Gastrocnemius medialis (tissue), 4 donors: ENCODE measurements around the gene TVP23C. TPM values are rescaled to one million over a fixed set of nuclear protein-coding genes. Genes with fewer than 3 reads are reported as not detected.
A peak's percentile ranks its signal among the peaks of the same experiment; 100 is the strongest.
"Not testable (repeated sequence)": the region's sequence is repeated elsewhere in the genome, so short reads cannot be mapped to it uniquely, and the experiment has no call there.

Experiments used
- ATAC-seq, 2 donors: fragments of 150-250 bp; one replicate each; pipeline ENCODE4 v1.9.1; 2016
- DNase-seq, 2 donors: peaks; one replicate each; pipeline ENCODE4 v3.0.0-alpha.2; 2019
- H3K27ac ChIP-seq, 4 donors: fragments of 200-600 bp; sonication (generic); 1 replicate in 1 of 4; 2 replicates in 3 of 4; pipeline ENCODE4 v1.5.1; 2016 to 2018; ENCODE audit warnings: mild to moderate bottlenecking in 2 of 4, moderate library complexity in 1 of 4
- H3K27me3 ChIP-seq, 3 donors: fragments of 200-600 bp; sonication (generic) in 2 of 3; 1 replicate in 1 of 3; 2 replicates in 2 of 3; pipeline versions ENCODE4 v1.5.1 to v1.6.0; 2016 to 2019; ENCODE audit warnings: mild to moderate bottlenecking in 1 of 3, moderate library complexity in 1 of 3
- H3K36me3 ChIP-seq, 2 donors: fragments of 200-600 bp; sonication (generic) in 1 of 2; one replicate each; pipeline ENCODE4 v1.5.1; 2017 to 2018
- H3K4me1 ChIP-seq, 2 donors: fragments of 200-600 bp; sonication (generic) in 1 of 2; one replicate each; pipeline ENCODE4 v1.5.1; 2016 to 2017; ENCODE audit warnings: mild to moderate bottlenecking in 2 of 2
- H3K4me3 ChIP-seq, 4 donors: fragments of 200-600 bp; sonication (generic) in 3 of 4; 1 replicate in 1 of 4; 2 replicates in 3 of 4; pipeline ENCODE4 v1.5.1; 2016 to 2019; ENCODE audit warnings: mild to moderate bottlenecking in 2 of 4
- H3K9me3 ChIP-seq, 3 donors: fragments of 200-600 bp; sonication (generic) in 2 of 3; 1 replicate in 1 of 3; 2 replicates in 2 of 3; pipeline ENCODE4 v1.5.1; 2016 to 2019
- POLR2A ChIP-seq, 2 donors: fragments of 450-650 bp; IDR thresholded peaks; one replicate each; pipeline ENCODE4 v1.6.1; 2017; ENCODE audit warnings: antibody characterized with exemption in 2 of 2, mild to moderate bottlenecking in 2 of 2, moderate library complexity in 2 of 2
- in situ Hi-C, 4 donors: fragments of 200-750 bp; cut with MboI; loops; one replicate each; pipeline versions ENCODE4 v1.15.0 to v1.8.0; 2017; ENCODE audit warnings: low sequenced_read_pairs in 4 of 4
- intact Hi-C: fragments of 100-400 bp; cut with DNase I; formaldehyde crosslinking; loops from one replicate; pipeline ENCODE4 v1.15.1; 2023; ENCODE audit warnings: low total_unique reads
- total RNA-seq, 4 donors: library from RNA; depleted of rRNA; stranded (reverse); fragments of >200 nt; gene quantifications; one replicate each; pipeline versions ENCODE4 v1.1.0 to v1.2.3, GENCODE V29; 2016

Gene TVP23C
- 1 to 10 TPM in 3 of 4 donors, not detected in 1; 1.2 to 4.2 (median 1.7) TPM for total RNA-seq

DNA sequence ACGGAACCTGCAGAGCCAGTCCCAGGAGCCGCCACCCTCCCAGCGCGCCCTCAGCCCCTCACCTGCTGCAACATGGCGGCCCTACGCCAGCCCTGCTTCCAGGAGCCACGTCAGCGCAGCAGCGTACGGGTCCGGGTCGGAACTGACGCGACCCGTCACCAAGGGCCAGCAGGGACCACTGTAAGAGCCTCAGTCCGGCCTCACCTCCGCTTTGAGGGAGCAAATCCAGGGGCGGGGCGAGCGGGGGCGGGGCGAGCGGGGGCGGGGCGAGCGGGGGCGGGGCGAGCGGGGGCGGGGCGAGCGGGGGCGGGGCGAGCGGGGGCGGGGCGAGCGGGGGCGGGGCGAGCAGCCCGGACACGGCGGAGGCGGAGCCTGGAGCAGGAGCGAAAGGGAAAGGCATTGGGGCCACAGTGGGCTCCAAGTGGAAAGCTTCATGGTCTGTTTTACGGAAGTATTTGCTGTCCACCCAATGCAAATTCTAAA lies at the start of gene TVP23C:
Gene TVP23C, minus strand, starts transcription at position 109 of the 483 bp plus-strand sequence. Its CDS starts 35 bp downstream, at position 74.
- H3K36me3 ChIP-seq, H3K27me3 ChIP-seq, in situ Hi-C loops, H3K4me1 ChIP-seq, H3K9me3 ChIP-seq, intact Hi-C loops: not testable (repeated sequence)
- H3K4me3 ChIP-seq = peak within 1 kb of the TSS; percentile 82 to 95 (median 89)
- ATAC-seq (peak; percentile 83 to 84), DNase-seq (peak; percentile 18 to 63)
- peak in 1 of 2 donors; percentile 22 for TF ChIP-seq POLR2A (IDR thresholded peaks at IDR 0.05)
- peak within 1 kb of the TSS; percentile 75 to 83 (median 82) for H3K27ac ChIP-seq

GRCh38 chr17:15592960-15593359 lies 29.7 kb upstream of the TVP23C start:
- intact Hi-C loops, H3K4me3 ChIP-seq, ATAC-seq, H3K27me3 ChIP-seq, H3K36me3 ChIP-seq, H3K27ac ChIP-seq, H3K4me1 ChIP-seq, H3K9me3 ChIP-seq, in situ Hi-C loops, DNase-seq: not testable (repeated sequence)

- in situ Hi-C loops, DNase-seq, ATAC-seq, H3K27ac ChIP-seq, H3K4me3 ChIP-seq, H3K9me3 ChIP-seq, H3K36me3 ChIP-seq, H3K27me3 ChIP-seq, intact Hi-C loops, H3K4me1 ChIP-seq: not testable (repeated sequence)
Measured at GRCh38 chr17:15591986-15592385, 28.7 kb upstream of the TVP23C start.

DNA sequence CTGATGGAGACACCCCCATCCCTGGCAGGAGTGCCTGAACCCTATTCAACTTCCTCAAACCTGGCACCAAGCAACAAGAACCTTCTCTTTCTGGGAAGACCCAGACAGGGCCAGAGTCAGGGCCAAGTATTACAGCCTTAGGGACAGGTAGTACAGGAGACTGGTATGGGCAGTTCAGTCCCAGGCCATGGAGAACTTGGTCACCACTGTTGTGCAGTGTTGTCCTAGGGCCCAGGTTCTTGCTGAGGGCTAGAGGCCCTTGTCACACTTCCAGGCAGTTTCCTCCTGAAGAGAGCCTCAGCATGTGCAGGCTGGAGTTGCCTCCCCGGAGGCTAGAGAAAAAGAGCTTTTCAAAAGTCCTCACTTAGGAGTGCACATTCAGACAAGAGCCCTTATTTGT lies 27.6 kb upstream of the TVP23C start:
- H3K27ac ChIP-seq, H3K36me3 ChIP-seq, intact Hi-C loops, H3K4me3 ChIP-seq, H3K4me1 ChIP-seq, in situ Hi-C loops, H3K27me3 ChIP-seq, ATAC-seq, H3K9me3 ChIP-seq, DNase-seq: not testable (repeated sequence)

- H3K4me3 ChIP-seq, in situ Hi-C loops, DNase-seq, H3K4me1 ChIP-seq, H3K27ac ChIP-seq, H3K27me3 ChIP-seq, ATAC-seq, intact Hi-C loops, H3K36me3 ChIP-seq, H3K9me3 ChIP-seq: not testable (repeated sequence)
Measured at GRCh38 chr17:15589544-15590536, 26.6 kb upstream of the TVP23C start.

- intact Hi-C loops, H3K4me3 ChIP-seq, ATAC-seq, H3K9me3 ChIP-seq, DNase-seq, H3K4me1 ChIP-seq, H3K27me3 ChIP-seq, H3K36me3 ChIP-seq, H3K27ac ChIP-seq, in situ Hi-C loops: not testable (repeated sequence)
Measured at GRCh38 chr17:15588017-15588416, 24.7 kb upstream of the TVP23C start.

DNA sequence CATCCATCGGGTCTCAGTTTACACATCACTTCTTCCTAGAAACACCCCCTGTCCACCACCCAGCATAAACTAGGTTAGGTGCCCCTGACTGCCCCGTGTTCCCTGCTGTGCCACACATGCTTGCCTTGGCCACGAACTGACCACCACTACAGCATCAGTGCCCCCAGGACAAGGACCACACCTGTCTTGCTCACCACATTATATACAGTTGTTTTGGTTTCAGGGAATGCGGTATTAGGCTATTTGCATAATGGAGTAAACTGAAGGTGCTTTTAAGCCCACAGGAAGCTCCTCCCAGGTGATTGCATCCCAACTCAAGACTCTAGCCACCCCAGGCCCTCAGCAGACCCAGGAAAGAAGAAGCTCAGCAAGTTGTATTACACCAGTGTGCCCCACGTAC lies 20.0 kb upstream of the TVP23C start:
- H3K27ac ChIP-seq, H3K4me1 ChIP-seq, in situ Hi-C loops, H3K36me3 ChIP-seq, ATAC-seq, DNase-seq, intact Hi-C loops, H3K27me3 ChIP-seq, H3K4me3 ChIP-seq, H3K9me3 ChIP-seq: not testable (repeated sequence)

- H3K27me3 ChIP-seq, ATAC-seq, intact Hi-C loops, DNase-seq, H3K36me3 ChIP-seq, in situ Hi-C loops, H3K4me1 ChIP-seq, H3K9me3 ChIP-seq, H3K27ac ChIP-seq, H3K4me3 ChIP-seq: not testable (repeated sequence)
Measured at GRCh38 chr17:15581462-15581861, 18.2 kb upstream of the TVP23C start.

GRCh38 chr17:15576848-15577247 lies 13.6 kb upstream of the TVP23C start:
- H3K9me3 ChIP-seq, H3K27me3 ChIP-seq, intact Hi-C loops, H3K4me1 ChIP-seq, ATAC-seq, H3K27ac ChIP-seq, in situ Hi-C loops, H3K4me3 ChIP-seq, H3K36me3 ChIP-seq, DNase-seq: not testable (repeated sequence)

DNA sequence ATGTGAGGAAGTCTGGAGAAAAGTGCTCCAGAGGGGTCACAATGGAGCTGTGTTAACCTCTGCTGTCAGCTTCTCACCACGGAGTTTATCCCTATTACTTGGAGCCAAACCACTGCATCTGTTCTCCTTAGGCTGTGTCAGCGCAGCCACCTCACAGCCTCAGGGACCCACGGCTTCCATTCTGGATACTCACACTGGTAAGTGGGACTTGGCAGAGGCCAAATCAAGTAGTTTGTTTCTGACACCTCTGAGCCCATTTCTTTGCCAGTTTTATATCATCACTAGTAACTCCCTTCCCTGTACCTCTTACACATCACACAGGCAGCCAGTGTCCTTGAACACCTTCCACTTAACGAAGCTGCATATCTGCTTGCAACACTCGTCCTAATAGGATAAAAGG lies 11.4 kb upstream of the TVP23C start:
- H3K9me3 ChIP-seq, H3K27ac ChIP-seq, intact Hi-C loops, H3K4me1 ChIP-seq, H3K4me3 ChIP-seq, H3K36me3 ChIP-seq, H3K27me3 ChIP-seq, in situ Hi-C loops, ATAC-seq, DNase-seq: not testable (repeated sequence)

GRCh38 chr17:15573870-15574269 lies 10.6 kb upstream of the TVP23C start:
- ATAC-seq, H3K36me3 ChIP-seq, intact Hi-C loops, H3K27me3 ChIP-seq, H3K9me3 ChIP-seq, DNase-seq, H3K27ac ChIP-seq, H3K4me3 ChIP-seq, in situ Hi-C loops, H3K4me1 ChIP-seq: not testable (repeated sequence)
